T-helper 1 cell treated with Interleukin-12 subunit alpha and Interleukin-12 subunit beta and Interleukin-4 antibody, amounts not matched to agents 30 μg/mL and 1 μg/mL, for 36 hours (primary cell): Measurements from ENCODE around the gene FERMT3.

ENCODE experiments used
- H3K27ac Mint-ChIP-seq: one replicate; pipeline ENCODE4 v1.8.0; 2021; ENCODE audit warnings: mild to moderate bottlenecking, mixed read lengths
- H3K27me3 Mint-ChIP-seq: one replicate; pipeline ENCODE4 v1.8.0; 2021; ENCODE audit warnings: low read depth, mixed read lengths
- H3K36me3 Mint-ChIP-seq: one replicate; pipeline ENCODE4 v1.8.0; 2021; ENCODE audit warnings: low read depth, mixed read lengths
- H3K4me1 Mint-ChIP-seq: one replicate; pipeline ENCODE4 v1.8.0; 2021; ENCODE audit warnings: low read depth, mixed read lengths
- H3K4me3 Mint-ChIP-seq: one replicate; pipeline ENCODE4 v1.8.0; 2021; ENCODE audit warnings: mild to moderate bottlenecking, moderate library complexity, mixed read lengths
- H3K9me3 Mint-ChIP-seq: one replicate; pipeline ENCODE4 v1.8.0; 2021; ENCODE audit warnings: mixed read lengths

FERMT3 gene

GRCh38 chr11:64220798-64221197 is 14.3 kb downstream of the FERMT3 start:
- H3K4me3 Mint-ChIP-seq = no peak overlapping the region
- H3K27ac Mint-ChIP-seq = no peak overlapping the region
- peaks cover 12% of the 10 kb centered on the region for H3K36me3 Mint-ChIP-seq
- no peaks in the 10 kb centered on the region for H3K9me3 Mint-ChIP-seq
- peaks cover 10% of the 10 kb centered on the region for H3K4me1 Mint-ChIP-seq
- no peaks in the 10 kb centered on the region for H3K27me3 Mint-ChIP-seq

GRCh38 chr11:64222651-64223000 is 16.1 kb downstream of the FERMT3 start:
- no peak overlapping the region for H3K27ac Mint-ChIP-seq
- H3K27me3 Mint-ChIP-seq = no peaks in the 10 kb centered on the region
- peaks cover 8% of the 10 kb centered on the region for H3K36me3 Mint-ChIP-seq
- H3K4me3 Mint-ChIP-seq = no peak overlapping the region
- H3K9me3 Mint-ChIP-seq = no peaks in the 10 kb centered on the region
- peaks cover 15% of the 10 kb centered on the region for H3K4me1 Mint-ChIP-seq

GRCh38 chr11:64223001-64223651 is 16.6 kb downstream of the FERMT3 start:
- no peaks in the 10 kb centered on the region for H3K9me3 Mint-ChIP-seq
- no peak overlapping the region for H3K4me3 Mint-ChIP-seq
- peaks cover 17% of the 10 kb centered on the region for H3K4me1 Mint-ChIP-seq
- peaks cover 8% of the 10 kb centered on the region for H3K36me3 Mint-ChIP-seq
- no peaks in the 10 kb centered on the region for H3K27me3 Mint-ChIP-seq
- no peak overlapping the region for H3K27ac Mint-ChIP-seq

- H3K27me3 Mint-ChIP-seq = no peaks in the 10 kb centered on the region
- H3K36me3 Mint-ChIP-seq = peaks cover 2% of the 10 kb centered on the region
- peak overlapping the region; percentile 88 for H3K4me3 Mint-ChIP-seq
- H3K9me3 Mint-ChIP-seq = no peaks in the 10 kb centered on the region
- peaks cover 14% of the 10 kb centered on the region for H3K4me1 Mint-ChIP-seq
- peak overlapping the region; percentile 79 for H3K27ac Mint-ChIP-seq
These were observed 17.8 kb downstream of the FERMT3 start for GRCh38 chr11:64224151-64224890.

- Mint-ChIP-seq H3K4me1 (peaks cover 20% of the 10 kb centered on the region), H3K9me3 (no peaks in the 10 kb centered on the region), H3K27ac (peak overlapping the region; percentile 79)
These were observed 18.5 kb downstream of the FERMT3 start for GRCh38 chr11:64224891-64225607.

GRCh38 chr11:64225608-64226506 is 19.3 kb downstream of the FERMT3 start, which contains the start of the genes NUDT22 and TRPT1:
Gene NUDT22, plus strand, starts transcription at chr11:64226274. Its CDS starts 379 bp downstream, at chr11:64226653.
Gene TRPT1, minus strand, starts transcription at chr11:64226186. Its CDS starts 326 bp downstream, at chr11:64225860.
- Mint-ChIP-seq H3K27me3 (no peaks in the 10 kb centered on the region), H3K4me1 (peaks cover 21% of the 10 kb centered on the region), H3K9me3 (no peaks in the 10 kb centered on the region), H3K4me3 (peak within 1 kb of the TSS; percentile 88), H3K36me3 (no peaks in the 10 kb centered on the region), H3K27ac (peak within 1 kb of the TSS; percentile 86)

More at GRCh38 chr11:64224891-64225607, 18.5 kb downstream of the FERMT3 start:
- peak overlapping the region; percentile 88 for H3K4me3 Mint-ChIP-seq
- H3K36me3 Mint-ChIP-seq = peaks cover under 1% of the 10 kb centered on the region
- H3K27me3 Mint-ChIP-seq = no peaks in the 10 kb centered on the region

GRCh38 chr11:64226507-64227051 is 20.1 kb downstream of the FERMT3 start:
- no peaks in the 10 kb centered on the region for H3K27me3 Mint-ChIP-seq
- H3K4me3 Mint-ChIP-seq = peak overlapping the region; percentile 88
- H3K9me3 Mint-ChIP-seq = no peaks in the 10 kb centered on the region
- H3K36me3 Mint-ChIP-seq = no peaks in the 10 kb centered on the region
- peaks cover 23% of the 10 kb centered on the region for H3K4me1 Mint-ChIP-seq
- H3K27ac Mint-ChIP-seq = peak overlapping the region; percentile 86

- H3K4me3 Mint-ChIP-seq = peak overlapping the region; percentile 88
- no peaks in the 10 kb centered on the region for H3K27me3 Mint-ChIP-seq
- H3K9me3 Mint-ChIP-seq = no peaks in the 10 kb centered on the region
- H3K36me3 Mint-ChIP-seq = no peaks in the 10 kb centered on the region
- peaks cover 26% of the 10 kb centered on the region for H3K4me1 Mint-ChIP-seq
- H3K27ac Mint-ChIP-seq = peak overlapping the region; percentile 86
These were observed 21.0 kb downstream of the FERMT3 start for GRCh38 chr11:64227405-64227956.

GRCh38 chr11:64229090-64229743 is 22.7 kb downstream of the FERMT3 start:
- H3K4me1 Mint-ChIP-seq = peaks cover 36% of the 10 kb centered on the region
- H3K9me3 Mint-ChIP-seq = no peaks in the 10 kb centered on the region
- no peaks in the 10 kb centered on the region for H3K27me3 Mint-ChIP-seq
- H3K36me3 Mint-ChIP-seq = no peaks in the 10 kb centered on the region
- H3K4me3 Mint-ChIP-seq = peak overlapping the region; percentile 85
- peak overlapping the region; percentile 26 for H3K27ac Mint-ChIP-seq

GRCh38 chr11:64229744-64230170 is 23.2 kb downstream of the FERMT3 start:
- Mint-ChIP-seq H3K27ac (peak overlapping the region; percentile 91), H3K27me3 (no peaks in the 10 kb centered on the region), H3K9me3 (no peaks in the 10 kb centered on the region), H3K4me1 (peaks cover 36% of the 10 kb centered on the region), H3K4me3 (peak overlapping the region; percentile 85), H3K36me3 (no peaks in the 10 kb centered on the region)

GRCh38 chr11:64230171-64230984 is 23.9 kb downstream of the FERMT3 start, which contains the start of gene DNAJC4:
Gene DNAJC4, plus strand, starts transcription at chr11:64230548. Its CDS starts 307 bp downstream, at chr11:64230855.
- Mint-ChIP-seq H3K27ac (peak within 1 kb of the TSS; percentile 91), H3K9me3 (no peaks in the 10 kb centered on the region), H3K36me3 (no peaks in the 10 kb centered on the region), H3K27me3 (no peaks in the 10 kb centered on the region), H3K4me1 (peaks cover 35% of the 10 kb centered on the region), H3K4me3 (peak within 1 kb of the TSS; percentile 85)

- H3K36me3 Mint-ChIP-seq = no peaks in the 10 kb centered on the region
- no peaks in the 10 kb centered on the region for H3K27me3 Mint-ChIP-seq
- H3K4me3 Mint-ChIP-seq = peak overlapping the region; percentile 85
- H3K4me1 Mint-ChIP-seq = peaks cover 38% of the 10 kb centered on the region
- H3K9me3 Mint-ChIP-seq = no peaks in the 10 kb centered on the region
- H3K27ac Mint-ChIP-seq = peak overlapping the region; percentile 87
These were observed 24.5 kb downstream of the FERMT3 start for GRCh38 chr11:64230985-64231365.
